HepG2 (cell line): ENCODE data around the gene PLEKHG4B. TPM values are rescaled to one million over a fixed set of nuclear protein-coding genes. Genes with fewer than 3 reads are reported as not detected.

Experiments used
- ARNTL ChIP-seq: sonication (generic); formaldehyde crosslinking; IDR thresholded peaks from 2 replicates; pipeline ENCODE4 v1.4.0; 2020; ENCODE audit warnings: mild to moderate bottlenecking, missing genetic modification reagents
- ATF4 ChIP-seq, 2 experiments: fragments of 450-650 bp in 1 of 2; sonication (generic) in 1 of 2; formaldehyde crosslinking; IDR thresholded peaks; 2 replicates each; pipeline versions ENCODE4 v1.5.0 to v1.8.0; 2020 to 2022; ENCODE audit warnings: mild to moderate bottlenecking in 1 of 2, missing genetic modification reagents in 1 of 2
- ATF6 ChIP-seq: sonication (generic); formaldehyde crosslinking; conservative IDR thresholded peaks from 2 replicates; pipeline ENCODE4 v1.4.0; 2020; ENCODE audit warnings: missing genetic modification reagents
- ERF ChIP-seq: IDR thresholded peaks from 2 replicates; pipeline ENCODE4 v1.6.1; 2018; ENCODE audit warnings: missing biosample characterization, missing genetic modification reagents
- FIP1L1 ChIP-seq: fragments of 200-400 bp; formaldehyde crosslinking; IDR thresholded peaks from 2 replicates; pipeline ENCODE4 v1.6.1; 2018; ENCODE audit warnings: low read depth, mild to moderate bottlenecking, low read length, moderate library complexity, borderline replicate concordance; ENCODE audit not compliant: insufficient read depth
- GFI1 ChIP-seq: sonication (generic); formaldehyde crosslinking; IDR thresholded peaks from 2 replicates; pipeline ENCODE4 v1.5.0; 2020; ENCODE audit warnings: missing genetic modification reagents, mild to moderate bottlenecking, borderline replicate concordance
- KDM5B ChIP-seq: sonication (generic); formaldehyde crosslinking; IDR thresholded peaks from 2 replicates; pipeline ENCODE4 v1.4.0; 2020; ENCODE audit warnings: missing genetic modification reagents, mild to moderate bottlenecking, borderline replicate concordance
- MNT ChIP-seq: fragments of 450-650 bp; IDR thresholded peaks from 2 replicates; pipeline ENCODE4 v1.6.1; 2016
- MTF1 ChIP-seq: sonication (generic); formaldehyde crosslinking; IDR thresholded peaks from 2 replicates; pipeline ENCODE4 v1.5.0; 2020; ENCODE audit warnings: missing genetic modification reagents
- PHF20 ChIP-seq: sonication (generic); formaldehyde crosslinking; IDR thresholded peaks from 2 replicates; pipeline ENCODE4 v1.5.0; 2020; ENCODE audit warnings: mild to moderate bottlenecking, missing genetic modification reagents
- POGK ChIP-seq: sonication (generic); formaldehyde crosslinking; conservative IDR thresholded peaks from 2 replicates; pipeline ENCODE4 v1.8.0; 2022; ENCODE audit warnings: mild to moderate bottlenecking, moderate library complexity, missing genetic modification reagents
- SNAPC2 ChIP-seq: sonication (generic); formaldehyde crosslinking; IDR thresholded peaks from 2 replicates; pipeline ENCODE4 v1.8.1; 2022; ENCODE audit warnings: mild to moderate bottlenecking, missing genetic modification reagents
- USF2 ChIP-seq, 2 experiments: sonication (generic) in 1 of 2; formaldehyde crosslinking in 1 of 2; IDR thresholded peaks; 2 replicates each; pipeline versions ENCODE4 v1.5.1 to v1.6.1; 2011 to 2020; ENCODE audit warnings: borderline replicate concordance in 1 of 2, low read depth in 1 of 2, low read length in 1 of 2, mild to moderate bottlenecking in 1 of 2, missing genetic modification reagents in 1 of 2, moderate library complexity in 1 of 2
- ZBTB3 ChIP-seq: sonication (generic); formaldehyde crosslinking; IDR thresholded peaks from 2 replicates; pipeline ENCODE4 v1.4.0; 2020; ENCODE audit warnings: low read depth, mild to moderate bottlenecking, moderate library complexity, missing genetic modification reagents, borderline replicate concordance
- ZBTB7B ChIP-seq: sonication (generic); formaldehyde crosslinking; IDR thresholded peaks from 2 replicates; pipeline ENCODE4 v1.4.0; 2020; ENCODE audit warnings: missing genetic modification reagents
- ZNF446 ChIP-seq: sonication (generic); formaldehyde crosslinking; IDR thresholded peaks from 2 replicates; pipeline ENCODE4 v1.5.0; 2020; ENCODE audit warnings: mild to moderate bottlenecking, missing genetic modification reagents
- ZNF558 ChIP-seq: sonication (generic); formaldehyde crosslinking; IDR thresholded peaks from 2 replicates; pipeline ENCODE4 v1.9.0; 2022; ENCODE audit warnings: mild to moderate bottlenecking, missing genetic modification reagents, borderline replicate concordance
- ZNF766 ChIP-seq: sonication (generic); formaldehyde crosslinking; IDR thresholded peaks from 2 replicates; pipeline ENCODE4 v1.5.0; 2020; ENCODE audit warnings: missing genetic modification reagents, borderline replicate concordance
- ZSCAN25 ChIP-seq: sonication (generic); formaldehyde crosslinking; IDR thresholded peaks from 2 replicates; pipeline ENCODE4 v1.8.0; 2022; ENCODE audit warnings: mild to moderate bottlenecking, missing genetic modification reagents
- polyA plus RNA-seq, 8 experiments: library from polyadenylated mRNA; depleted of rRNA in 3 of 8; stranded (reverse) in 7 of 8; unstranded in 1 of 8; fragments of >200 nt; fragmentation: Illumina TruSeq in 4 of 8; extraction: Trizol in 4 of 8; gene quantifications; 2 replicates each; pipeline versions ENCODE4 v1.2.1 to v1.2.3, GENCODE V29; 2011 to 2016; ENCODE audit warnings: low read depth in 4 of 8, missing spikeins in 1 of 8, mixed read lengths in 1 of 8; ENCODE audit not compliant: insufficient read depth in 1 of 8
- total RNA-seq, 5 experiments: library from RNA; depleted of rRNA; stranded (reverse); fragments of >200 nt; fragmentation: Illumina TruSeq; extraction: Trizol; gene quantifications; 2 replicates each; pipeline ENCODE4 v1.2.3, GENCODE V29; 2016; ENCODE audit warnings: low read depth in 1 of 5

PLEKHG4B gene
- total and polyA plus RNA-seq, 2 of the 13 experiments (the other 11 are each of a cell fraction or from before 2014, with no cell fraction given) = 0.09 TPM; not detected in 1

GRCh38 chr5:188488-189481 is 96.8 kb downstream of the PLEKHG4B start (continued):
- no peak for TF ChIP-seq MNT
- TF ChIP-seq ZBTB3 (CRISPR knock-in tag) = no peak
- peak; percentile 85; the same call in 1 of the 2 replicates for TF ChIP-seq KDM5B (CRISPR knock-in tag)
- TF ChIP-seq SNAPC2 (CRISPR knock-in tag) = no peak
- TF ChIP-seq ZNF766 (CRISPR knock-in tag) = no peak
- TF ChIP-seq FIP1L1 = no peak
- no peak for TF ChIP-seq ARNTL
- TF ChIP-seq ZBTB7B (CRISPR knock-in tag) = no peak
- TF ChIP-seq MTF1 (CRISPR knock-in tag) = no peak
- no peak for TF ChIP-seq PHF20 (CRISPR knock-in tag)
- TF ChIP-seq GFI1 (CRISPR knock-in tag) = no peak
- TF ChIP-seq ZNF558 (CRISPR knock-in tag) = no peak
- TF ChIP-seq ERF (CRISPR knock-in tag) = peak; percentile 44; the same call in 1 of the 2 replicates
- TF ChIP-seq POGK (CRISPR knock-in tag) = 0 out of 2 replicates have a peak, but pooled peaks have one; percentile 31
- no peak for TF ChIP-seq USF2 (IDR thresholded peaks at IDR 0.05; ENCODE audit: low read depth, low read length)
- no peak for TF ChIP-seq USF2 (CRISPR knock-in tag; IDR thresholded peaks at IDR 0.05; ENCODE audit: borderline replicate concordance)
- TF ChIP-seq ATF4 (CRISPR knock-in tag; IDR thresholded peaks at IDR 0.05) = no peak
- no peak for TF ChIP-seq ATF6 (CRISPR knock-in tag)
- TF ChIP-seq ZSCAN25 (CRISPR knock-in tag) = no peak
- TF ChIP-seq ZNF446 (CRISPR knock-in tag) = no peak
